Skin epidermis (tissue), 12 donors: Measurements from ENCODE around the gene RBPJ.
"Not testable (repeated sequence)": the region's sequence is repeated elsewhere in the genome, so short reads cannot be mapped to it uniquely, and the experiment has no call there.

ENCODE experiments used
- H3K27ac ChIP-seq, 21 experiments: fragments of 200-600 bp; sonication (generic) in 11 of 21; one replicate each; pipeline ENCODE4 v1.5.0; 2020; ENCODE audit warnings: mild to moderate bottlenecking in 3 of 21, inconsistent platforms in 2 of 21, moderate library complexity in 2 of 21
- H3K4me3 ChIP-seq, 7 experiments: fragments of 200-600 bp; sonication (generic) in 2 of 7; one replicate each; pipeline ENCODE4 v1.5.0; 2020; ENCODE audit warnings: inconsistent platforms in 2 of 7, mild to moderate bottlenecking in 2 of 7, moderate library complexity in 1 of 7

The RBPJ gene

DNA sequence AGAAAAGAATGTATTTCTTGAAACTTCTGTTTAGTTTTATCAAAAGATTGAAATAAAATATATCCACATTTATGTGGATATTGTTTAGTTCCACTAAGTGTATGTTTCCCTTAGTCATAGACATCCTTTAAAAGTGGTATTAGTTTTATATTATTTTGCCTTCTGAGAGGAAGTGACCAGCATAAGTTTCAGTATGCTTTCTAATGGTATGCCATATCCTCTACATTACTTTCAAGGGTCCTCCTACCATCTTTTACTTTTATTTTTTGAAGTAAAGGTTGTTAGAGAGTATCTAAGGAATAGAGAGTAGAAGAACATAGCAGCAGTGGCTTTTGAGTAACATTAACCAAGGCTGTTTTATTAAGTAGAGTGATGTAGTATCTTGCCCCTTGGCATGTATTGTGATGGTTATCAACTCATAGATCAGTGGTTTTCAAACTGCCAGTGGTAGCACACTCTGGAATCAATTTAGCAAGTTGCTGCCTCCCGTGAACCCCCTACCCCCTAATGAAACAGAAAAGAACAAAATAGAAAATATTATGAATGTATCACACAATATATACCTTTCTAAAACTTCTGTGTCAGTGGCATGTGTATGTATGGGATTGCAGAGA lies 44.8 kb downstream of the RBPJ start:
- Histone ChIP-seq H3K27ac (no peak overlapping the region), H3K4me3 (no peak overlapping the region)

DNA sequence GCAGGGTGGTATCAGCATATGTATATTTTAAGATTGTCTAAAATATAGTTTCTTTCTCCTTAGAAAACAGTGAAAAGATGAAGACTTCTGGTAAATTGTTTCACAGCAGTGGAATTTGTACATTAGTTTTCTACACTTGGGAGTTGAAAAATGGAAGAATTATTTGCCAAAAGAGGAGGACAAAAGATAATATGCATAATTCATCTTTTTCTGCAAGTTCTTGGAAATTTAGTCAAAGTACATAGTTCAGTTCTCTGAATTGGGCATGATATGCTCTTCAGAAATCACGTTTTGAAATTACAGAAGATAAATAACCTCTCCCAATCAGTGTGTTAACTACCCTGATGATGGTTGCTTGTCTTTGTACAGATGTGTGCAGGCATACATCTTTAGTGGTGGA lies 47.0 kb downstream of the RBPJ start:
- no peak overlapping the region for H3K4me3 ChIP-seq
- no peak overlapping the region for H3K27ac ChIP-seq

GRCh38 chr4:26368685-26369084 lies 47.9 kb downstream of the RBPJ start:
- Histone ChIP-seq H3K27ac (no peak overlapping the region), H3K4me3 (no peak overlapping the region)

- Histone ChIP-seq H3K4me3 (no peak overlapping the region), H3K27ac (no peak overlapping the region)
Observed at GRCh38 chr4:26369132-26369531, 48.3 kb downstream of the RBPJ start.

- no peak overlapping the region for H3K27ac ChIP-seq
- no peak overlapping the region for H3K4me3 ChIP-seq
Observed at GRCh38 chr4:26369581-26369980, 48.8 kb downstream of the RBPJ start.

- no peak overlapping the region for H3K27ac ChIP-seq
Observed at GRCh38 chr4:26372076-26372475, 51.3 kb downstream of the RBPJ start.

DNA sequence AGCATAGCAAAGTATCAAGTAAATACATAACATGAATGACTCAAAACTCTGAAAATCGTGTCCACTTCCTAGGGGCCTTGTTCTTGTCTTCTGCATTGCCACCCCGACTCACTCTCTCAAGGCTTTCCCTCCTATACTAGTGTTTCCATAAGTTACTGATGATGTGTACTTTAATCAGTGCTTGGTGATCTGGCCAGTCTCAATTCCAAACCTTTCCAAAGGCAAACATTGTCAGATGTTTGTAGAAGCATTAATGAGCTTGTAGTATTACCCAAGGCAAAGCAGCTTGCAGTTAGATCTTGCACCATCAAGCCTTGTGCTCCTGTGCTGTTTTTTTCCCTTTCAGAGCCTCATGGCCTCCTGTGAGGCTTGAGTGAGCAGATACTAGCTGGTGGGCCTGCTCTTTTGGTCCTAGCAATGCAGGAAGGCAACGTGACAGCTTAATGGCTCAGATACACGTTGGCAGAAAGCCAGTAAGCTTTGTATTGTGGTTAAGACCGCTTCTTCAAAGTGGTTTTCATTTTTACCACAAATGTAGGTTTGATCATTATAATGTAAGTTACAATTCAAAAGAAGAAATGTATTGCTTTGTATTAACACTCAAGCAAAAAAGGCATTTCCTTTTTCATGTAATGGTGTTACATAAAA lies 51.8 kb downstream of the RBPJ start:
- Histone ChIP-seq H3K4me3 (no peak overlapping the region), H3K27ac (no peak overlapping the region)

More at GRCh38 chr4:26372076-26372475, 51.3 kb downstream of the RBPJ start:
- no peak overlapping the region for H3K4me3 ChIP-seq

- no peak overlapping the region for H3K4me3 ChIP-seq
- H3K27ac ChIP-seq: no peak overlapping the region
Observed at GRCh38 chr4:26375551-26375950, 54.7 kb downstream of the RBPJ start.

DNA sequence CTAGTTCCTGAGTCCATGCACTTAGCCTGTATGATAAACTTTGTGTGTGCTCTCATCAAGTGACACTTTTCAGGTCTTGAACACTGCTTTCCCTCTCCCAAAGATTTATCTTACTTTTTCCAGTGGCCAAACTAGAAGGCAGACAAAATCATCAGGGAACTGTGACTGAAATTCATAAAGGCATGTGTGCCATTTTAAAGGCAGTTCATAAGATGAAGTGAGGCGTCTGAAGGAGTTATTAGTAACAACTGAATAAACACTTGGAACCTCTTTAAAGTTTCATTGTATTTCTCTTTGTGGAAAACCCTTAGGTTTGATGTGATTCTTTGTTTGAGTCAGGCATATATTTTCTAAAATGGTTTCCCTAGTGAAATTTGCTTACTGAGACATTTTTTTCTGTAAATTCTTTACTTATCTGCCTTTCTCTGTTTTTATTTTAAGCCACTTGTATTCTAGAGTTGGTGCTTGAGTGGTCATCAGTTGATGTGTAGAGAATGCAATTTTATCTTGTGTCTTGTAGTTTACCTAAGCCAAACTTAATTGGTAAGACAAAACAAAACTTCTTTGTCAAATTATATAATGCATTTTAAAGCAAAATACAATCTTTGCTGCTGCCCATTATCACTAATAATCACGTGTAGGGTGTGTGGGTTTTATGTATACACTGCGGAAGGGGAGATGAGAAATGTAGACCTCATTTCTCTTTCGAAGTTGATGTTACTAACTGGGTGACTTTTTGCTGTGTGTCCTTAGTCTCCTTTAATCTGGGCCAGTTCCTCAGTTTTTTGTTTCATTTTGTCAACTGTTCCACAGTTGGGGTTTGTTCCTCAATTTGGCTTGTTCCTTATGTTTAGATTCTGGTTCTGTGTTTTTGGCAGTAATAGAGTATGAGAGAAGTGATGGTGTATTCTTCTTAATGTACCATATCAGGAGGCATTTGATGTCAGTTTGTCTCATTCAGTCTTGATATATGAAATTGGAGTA lies 56.8 kb downstream of the RBPJ start:
- H3K4me3 ChIP-seq: no peak overlapping the region
- H3K27ac ChIP-seq: no peak overlapping the region

- no peak overlapping the region for H3K27ac ChIP-seq
Observed at GRCh38 chr4:26379837-26380236, 59.0 kb downstream of the RBPJ start.

GRCh38 chr4:26380740-26381139 lies 59.9 kb downstream of the RBPJ start:
- Histone ChIP-seq H3K4me3 (no peak overlapping the region), H3K27ac (no peak overlapping the region)

More at GRCh38 chr4:26379837-26380236, 59.0 kb downstream of the RBPJ start:
- no peak overlapping the region for H3K4me3 ChIP-seq

- H3K27ac ChIP-seq: no peak overlapping the region
- no peak overlapping the region for H3K4me3 ChIP-seq
Observed at GRCh38 chr4:26384380-26385057, 63.7 kb downstream of the RBPJ start.

DNA sequence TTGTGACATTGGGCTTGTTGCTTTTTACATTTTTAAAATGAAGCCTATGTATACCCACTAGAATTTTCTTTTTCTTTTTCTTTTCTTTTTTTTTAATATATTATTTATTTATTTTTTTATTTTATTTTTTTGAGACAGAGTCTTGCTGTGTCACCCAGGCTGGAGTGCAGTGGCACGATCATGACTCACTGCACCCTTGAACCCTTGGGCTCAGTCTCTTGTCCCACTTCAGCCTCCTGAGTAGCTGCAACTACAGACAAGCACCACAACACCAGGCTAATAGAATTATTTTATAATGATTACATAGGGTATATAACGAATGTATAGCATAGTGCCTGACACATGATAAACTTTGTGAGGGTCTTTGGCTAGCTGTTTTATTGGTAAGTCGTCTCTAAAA lies 64.9 kb downstream of the RBPJ start:
- no peak overlapping the region for H3K4me3 ChIP-seq
- H3K27ac ChIP-seq: no peak overlapping the region

- Histone ChIP-seq H3K4me3 (no peak overlapping the region), H3K27ac (no peak overlapping the region)
Observed at GRCh38 chr4:26386386-26386785, 65.6 kb downstream of the RBPJ start.

- H3K4me3 ChIP-seq: no peak overlapping the region
- no peak overlapping the region for H3K27ac ChIP-seq
Observed at GRCh38 chr4:26388671-26389070, 67.9 kb downstream of the RBPJ start.

- Histone ChIP-seq H3K4me3 (no peak overlapping the region), H3K27ac (peak overlapping the region in 1 of 21 experiments; percentile 13)
Observed at GRCh38 chr4:26397086-26397485, 76.3 kb downstream of the RBPJ start.

- Histone ChIP-seq H3K4me3 (no peak overlapping the region), H3K27ac (no peak overlapping the region)
Observed at GRCh38 chr4:26400132-26400531, 79.3 kb downstream of the RBPJ start.

DNA sequence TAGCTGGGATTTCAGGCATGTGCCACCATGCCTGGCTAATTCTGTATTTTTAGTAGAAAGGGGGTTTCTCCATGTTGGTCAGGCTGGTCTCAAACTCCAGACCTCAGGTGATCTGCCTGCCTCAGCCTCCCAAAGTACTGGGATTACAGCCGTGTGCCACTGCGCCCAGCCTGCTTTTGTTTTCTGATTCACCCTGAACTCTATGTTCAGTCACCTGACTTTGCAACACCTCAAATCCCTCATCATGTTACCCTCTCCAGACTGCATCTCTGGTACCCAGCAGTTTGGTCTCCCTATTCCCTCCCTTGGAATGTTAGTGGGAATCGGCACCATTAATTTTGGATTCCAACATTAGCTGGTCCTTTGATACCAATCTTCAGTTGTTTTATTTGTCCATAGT lies 81.2 kb downstream of the RBPJ start:
- H3K27ac ChIP-seq, H3K4me3 ChIP-seq: not testable (repeated sequence)

GRCh38 chr4:26402458-26402857 lies 81.6 kb downstream of the RBPJ start:
- H3K27ac ChIP-seq: no peak overlapping the region
- no peak overlapping the region for H3K4me3 ChIP-seq

GRCh38 chr4:26404743-26405206 lies 84.0 kb downstream of the RBPJ start:
- Histone ChIP-seq H3K4me3 (no peak overlapping the region), H3K27ac (no peak overlapping the region)
